ENCODE data around the gene COG5. TPM values are rescaled to one million over a fixed set of nuclear protein-coding genes. Genes with fewer than 3 reads are reported as not detected.
A peak's percentile ranks its signal among the peaks of the same experiment; 100 is the strongest.
"Not testable (repeated sequence)": the region's sequence is repeated elsewhere in the genome, so short reads cannot be mapped to it uniquely, and the experiment has no call there.

The COG5 gene
- total RNA-seq, 1 donor from 2014 or later = 55.2 TPM

GRCh38 chr7:107579885-107580715 is 16.4 kb upstream of the COG5 start, which contains the start of gene BCAP29:
BCAP29 (plus strand) TSS chr7:107580246; CDS start chr7:107580773, 527 bp downstream.
- DNase-seq (ENCODE audit: low read depth) = no peak

- DNase-seq (ENCODE audit: low read depth) = no peak
These were observed 15.8 kb upstream of the COG5 start for GRCh38 chr7:107579554-107579884.

- DNase-seq (ENCODE audit: low read depth) = no peak
These were observed 9.8 kb upstream of the COG5 start for GRCh38 chr7:107573537-107573936.

- no peak for DNase-seq (ENCODE audit: low read depth)
These were observed 6.6 kb upstream of the COG5 start for GRCh38 chr7:107570298-107570697.

GRCh38 chr7:107564553-107565298 is 1.0 kb upstream of the COG5 start:
- peak; percentile 91 for DNase-seq (ENCODE audit: low read depth)

- no peak for DNase-seq (ENCODE audit: low read depth)
These were observed 492 bp downstream of the COG5 start for GRCh38 chr7:107563081-107563774.

- DNase-seq (ENCODE audit: low read depth) = no peak
These were observed 2.7 kb downstream of the COG5 start for GRCh38 chr7:107560898-107561516.

- DNase-seq (ENCODE audit: low read depth) = peak; percentile 32
These were observed 3.9 kb downstream of the COG5 start for GRCh38 chr7:107559864-107560263.

- DNase-seq (ENCODE audit: low read depth) = no peak
These were observed 7.8 kb downstream of the COG5 start for GRCh38 chr7:107555893-107556292.

- no peak for DNase-seq (ENCODE audit: low read depth)
These were observed 11.8 kb downstream of the COG5 start for GRCh38 chr7:107551936-107552335.

- no peak for DNase-seq (ENCODE audit: low read depth)
These were observed 18.7 kb downstream of the COG5 start for GRCh38 chr7:107544848-107545591.

GRCh38 chr7:107543338-107543993 is 20.3 kb downstream of the COG5 start:
- no peak for DNase-seq (ENCODE audit: low read depth)

GRCh38 chr7:107538001-107538400 is 25.7 kb downstream of the COG5 start:
- DNase-seq (ENCODE audit: low read depth) = no peak

- DNase-seq (ENCODE audit: low read depth) = not testable (repeated sequence)
These were observed 26.5 kb downstream of the COG5 start for GRCh38 chr7:107537228-107537627.

GRCh38 chr7:107534139-107534538 is 29.6 kb downstream of the COG5 start:
- DNase-seq (ENCODE audit: low read depth) = no peak

- DNase-seq (ENCODE audit: low read depth) = no peak
These were observed 33.0 kb downstream of the COG5 start for GRCh38 chr7:107530751-107531150.

GRCh38 chr7:107528461-107528860 is 35.3 kb downstream of the COG5 start:
- DNase-seq (ENCODE audit: low read depth) = peak; percentile 72

GRCh38 chr7:107527196-107527595 is 36.5 kb downstream of the COG5 start:
- DNase-seq (ENCODE audit: low read depth) = no peak

- DNase-seq (ENCODE audit: low read depth) = no peak
These were observed 37.0 kb downstream of the COG5 start for GRCh38 chr7:107526672-107527071.

- peak; percentile 40 for DNase-seq (ENCODE audit: low read depth)
These were observed 56.9 kb downstream of the COG5 start for GRCh38 chr7:107506674-107507339.
